Endothelial cell (in vitro differentiated cells): ENCODE results near the gene KREMEN1. TPM values are rescaled to one million over a fixed set of nuclear protein-coding genes. Genes with fewer than 3 reads are reported as not detected.

Source experiments
- DNase-seq: peaks from one replicate; pipeline ENCODE4 v3.0.0; 2021; ENCODE audit warnings: low spot score
- H3K27ac Mint-ChIP-seq: one replicate; pipeline ENCODE4 v1.8.0; 2021; ENCODE audit warnings: mixed read lengths, inconsistent platforms; ENCODE audit not compliant: unreplicated experiment
- H3K27me3 Mint-ChIP-seq: one replicate; pipeline ENCODE4 v1.8.0; 2021; ENCODE audit warnings: mild to moderate bottlenecking, moderate library complexity, mixed read lengths, inconsistent platforms; ENCODE audit not compliant: unreplicated experiment
- H3K36me3 Mint-ChIP-seq: one replicate; pipeline ENCODE4 v1.8.0; 2021; ENCODE audit warnings: mild to moderate bottlenecking, low read depth, mixed read lengths, inconsistent platforms; ENCODE audit not compliant: unreplicated experiment
- H3K4me1 Mint-ChIP-seq: one replicate; pipeline ENCODE4 v1.8.0; 2021; ENCODE audit warnings: mild to moderate bottlenecking, mixed read lengths, inconsistent platforms; ENCODE audit not compliant: unreplicated experiment
- H3K4me3 Mint-ChIP-seq: one replicate; pipeline ENCODE4 v1.8.0; 2021; ENCODE audit warnings: mild to moderate bottlenecking, mixed read lengths, inconsistent platforms; ENCODE audit not compliant: unreplicated experiment
- H3K9me3 Mint-ChIP-seq: one replicate; pipeline ENCODE4 v1.8.0; 2021; ENCODE audit warnings: mixed read lengths, inconsistent platforms; ENCODE audit not compliant: unreplicated experiment
- CTCF ChIP-seq: fragments of 200-600 bp; sonication (generic); IDR thresholded peaks from one replicate; pipeline ENCODE4 v1.5.0; 2021; ENCODE audit warnings: antibody characterized with exemption; ENCODE audit not compliant: unreplicated experiment
- total RNA-seq: library from RNA; stranded (reverse); fragmentation: NEBNext Ultra II Directional; extraction: Animal tissue kit (Norgen Biotek cat#: 25700); gene quantifications from one replicate; pipeline ENCODE4 v1.2.1, GENCODE V29; 2021; ENCODE audit not compliant: unreplicated experiment

Gene KREMEN1
- total RNA-seq, 1 donor from 2014 or later = 3.1 TPM

- Mint-ChIP-seq H3K27ac (no peak overlapping the region), H3K4me3 (no peak overlapping the region), H3K4me1 (peaks cover 4% of the 10 kb centered on the region), H3K9me3 (no peaks in the 10 kb centered on the region), H3K36me3 (no peaks in the 10 kb centered on the region), H3K27me3 (no peaks in the 10 kb centered on the region)
- no peak for DNase-seq
- TF ChIP-seq CTCF = no peak
These were observed 16.0 kb downstream of the KREMEN1 start for GRCh38 chr22:29088809-29089208.

GRCh38 chr22:29089507-29089906, 16.7 kb downstream of the KREMEN1 start:
- TF ChIP-seq CTCF = no peak
- H3K27me3 Mint-ChIP-seq = no peaks in the 10 kb centered on the region
- H3K36me3 Mint-ChIP-seq = no peaks in the 10 kb centered on the region
- H3K4me1 Mint-ChIP-seq = peaks cover 4% of the 10 kb centered on the region
- DNase-seq = no peak
- no peak overlapping the region for H3K4me3 Mint-ChIP-seq
- H3K9me3 Mint-ChIP-seq = no peaks in the 10 kb centered on the region
- H3K27ac Mint-ChIP-seq = no peak overlapping the region

- TF ChIP-seq CTCF = no peak
- Mint-ChIP-seq H3K27me3 (no peaks in the 10 kb centered on the region), H3K9me3 (no peaks in the 10 kb centered on the region), H3K4me3 (no peak overlapping the region), H3K4me1 (peaks cover 4% of the 10 kb centered on the region), H3K36me3 (no peaks in the 10 kb centered on the region), H3K27ac (no peak overlapping the region)
- DNase-seq = no peak
These were observed 17.2 kb downstream of the KREMEN1 start for GRCh38 chr22:29090039-29090438.

GRCh38 chr22:29092243-29092642, 19.4 kb downstream of the KREMEN1 start:
- H3K36me3 Mint-ChIP-seq = no peaks in the 10 kb centered on the region
- H3K4me1 Mint-ChIP-seq = peaks cover 4% of the 10 kb centered on the region
- no peak overlapping the region for H3K27ac Mint-ChIP-seq
- DNase-seq = no peak
- H3K4me3 Mint-ChIP-seq = no peak overlapping the region
- no peaks in the 10 kb centered on the region for H3K9me3 Mint-ChIP-seq
- no peak for TF ChIP-seq CTCF
- H3K27me3 Mint-ChIP-seq = no peaks in the 10 kb centered on the region

- no peak for DNase-seq
- no peaks in the 10 kb centered on the region for H3K36me3 Mint-ChIP-seq
- no peaks in the 10 kb centered on the region for H3K27me3 Mint-ChIP-seq
- H3K4me3 Mint-ChIP-seq = no peak overlapping the region
- H3K27ac Mint-ChIP-seq = no peak overlapping the region
- no peak for TF ChIP-seq CTCF
- H3K4me1 Mint-ChIP-seq = peaks cover 4% of the 10 kb centered on the region
- H3K9me3 Mint-ChIP-seq = no peaks in the 10 kb centered on the region
These were observed 20.2 kb downstream of the KREMEN1 start for GRCh38 chr22:29093030-29093429.
